Lung (tissue), 12 donors: ENCODE measurements around the gene SEMA6B. TPM values are rescaled to one million over a fixed set of nuclear protein-coding genes. Genes with fewer than 3 reads are reported as not detected.

ENCODE experiments used
- ATAC-seq: fragments of 200-7000 bp; cut with Tn5 transposase; one replicate; pipeline ENCODE4 v1.9.1; 2020; ENCODE audit warnings: moderate number of reproducible peaks; ENCODE audit not compliant: insufficient read depth, low FRiP score
- DNase-seq, 3 donors: peaks; one replicate each; pipeline ENCODE4 v3.0.0-alpha.2; 2013 to 2017
- H3K27ac ChIP-seq, 2 donors: one replicate each; pipeline ENCODE4 v1.5.1; 2013; ENCODE audit warnings: mild to moderate bottlenecking in 2 of 2, moderate library complexity in 2 of 2, control low read depth in 1 of 2, inconsistent platforms in 1 of 2, low read depth in 1 of 2, low read length in 1 of 2
- H3K27me3 ChIP-seq, 3 donors: one replicate each; pipeline ENCODE4 v1.5.1; 2013; ENCODE audit warnings: low read length in 2 of 3; ENCODE audit not compliant: control insufficient read depth in 3 of 3, insufficient read depth in 3 of 3
- H3K36me3 ChIP-seq, 4 donors: one replicate each; pipeline ENCODE4 v1.5.1; 2013; ENCODE audit warnings: low read length in 4 of 4, mild to moderate bottlenecking in 1 of 4, moderate library complexity in 1 of 4; ENCODE audit not compliant: control insufficient read depth in 4 of 4, insufficient read depth in 4 of 4
- H3K4me1 ChIP-seq, 5 donors: one replicate each; pipeline ENCODE4 v1.5.1; 2013; ENCODE audit warnings: low read length in 5 of 5, mild to moderate bottlenecking in 2 of 5, moderate library complexity in 1 of 5; ENCODE audit not compliant: control insufficient read depth in 5 of 5, insufficient read depth in 5 of 5
- H3K4me3 ChIP-seq: one replicate; pipeline ENCODE4 v1.5.1; 2013; ENCODE audit warnings: mild to moderate bottlenecking, control low read depth, moderate library complexity
- H3K9ac ChIP-seq, 2 donors: one replicate each; pipeline ENCODE4 v1.5.1; 2013; ENCODE audit warnings: low read length in 2 of 2, control low read depth in 1 of 2; ENCODE audit not compliant: insufficient read depth in 1 of 2
- H3K9me3 ChIP-seq, 4 donors: one replicate each; pipeline ENCODE4 v1.5.1; 2013; ENCODE audit warnings: low read length in 3 of 4, mild to moderate bottlenecking in 1 of 4, moderate library complexity in 1 of 4; ENCODE audit not compliant: control insufficient read depth in 4 of 4, insufficient read depth in 3 of 4
- CTCF ChIP-seq: IDR thresholded peaks from 2 replicates; pipeline ENCODE4 v1.5.1; 2012; ENCODE audit warnings: mild to moderate bottlenecking; ENCODE audit errors: control extremely low read depth, extremely low read depth
- WGBS, 2 donors: extraction: QIAGEN DNeasy Blood & Tissue Kit; methylation state at CpG; one replicate each; pipeline ENCODE4 v1.1.7; 2013; 5-methylcytosine and 5-hydroxymethylcytosine counted together
- polyA plus RNA-seq, 2 donors: library from polyadenylated mRNA; stranded (reverse); fragments of 200-250 nt; gene quantifications; one replicate each; pipeline ENCODE4 v1.2.1, GENCODE V29; 2013
- total RNA-seq, 2 donors: library from RNA; depleted of rRNA in 1 of 2; stranded (reverse); fragments of >200 nt in 1 of 2; gene quantifications; one replicate each; pipeline ENCODE4 v1.2.1, GENCODE V29; 2014 to 2021
- donor health status: control.
- donor health status: control.
- donor health status: Bipolar disorder and iron deficiency.
- donor health status: healthy.
- donor health status: DM: yes; HTN: yes; CAD: no.

The SEMA6B gene
- total and polyA plus RNA-seq, 4 donors, result 3.2 to 38.5 (median 20.1) TPM

DNA sequence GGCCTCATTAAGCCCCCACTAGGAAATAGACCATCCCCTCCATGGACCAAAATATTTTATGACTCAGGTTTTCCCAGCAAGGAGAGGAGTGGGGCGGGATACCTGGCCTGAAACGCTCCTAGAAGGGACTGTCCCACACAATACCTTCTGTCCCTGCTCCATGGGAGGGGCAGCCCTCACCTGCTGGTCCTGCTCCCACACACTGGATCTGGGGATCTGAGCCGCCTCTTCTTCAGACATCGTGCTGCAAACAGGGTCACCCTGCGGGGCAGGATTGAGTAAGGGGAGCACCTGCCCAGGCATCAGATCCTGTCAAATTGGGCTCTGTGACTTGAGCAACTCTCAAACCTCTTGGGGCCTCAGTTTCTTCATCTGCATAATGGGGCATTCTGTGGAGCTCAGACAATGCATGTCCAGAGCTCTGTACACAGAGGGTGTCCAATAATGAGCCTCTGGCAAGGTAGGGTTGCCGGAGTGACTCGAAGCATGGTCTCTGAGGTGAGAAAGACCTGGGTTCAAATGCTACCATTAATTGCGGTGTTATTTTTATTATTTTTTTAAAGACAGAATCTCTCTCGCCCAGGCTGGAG, 25.6 kb downstream of the SEMA6B start:
- H3K4me1 ChIP-seq, result peaks cover 0 to 4% (median 0%) of the 10 kb centered on the region in 5 donors
- H3K4me3 ChIP-seq, result no peak overlapping the region
- no peak overlapping the region for H3K27ac ChIP-seq
- 82% methylated on average over 9 of the region's 9 CpGs for WGBS, 2 donors
- TF ChIP-seq CTCF, result no peak
- no peaks in the 10 kb centered on the region for H3K36me3 ChIP-seq
- no peak for DNase-seq
- H3K9me3 ChIP-seq, result peaks cover 0 to 2% (median 0%) of the 10 kb centered on the region in 4 donors
- H3K27me3 ChIP-seq, result peaks cover 0 to 2% (median 0%) of the 10 kb centered on the region in 3 donors
- no peak overlapping the region for H3K9ac ChIP-seq
- no peak for ATAC-seq

GRCh38 chr19:4533334-4533733, 26.1 kb downstream of the SEMA6B start:
- Histone ChIP-seq H3K4me1 (peaks cover 0 to 4% (median 0%) of the 10 kb centered on the region in 5 donors), H3K9me3 (peaks cover 0 to 2% (median 0%) of the 10 kb centered on the region in 4 donors), H3K27me3 (peaks cover 0 to 2% (median 0%) of the 10 kb centered on the region in 3 donors), H3K9ac (no peak overlapping the region), H3K27ac (no peak overlapping the region), H3K36me3 (no peaks in the 10 kb centered on the region), H3K4me3 (no peak overlapping the region)
- DNase-seq (no peak), ATAC-seq (no peak)
- TF ChIP-seq CTCF, result no peak
- 81 to 82% methylated on average over 9 of the region's 9 CpGs for WGBS, 2 donors

GRCh38 chr19:4531562-4532165, 27.8 kb downstream of the SEMA6B start:
- H3K27me3 ChIP-seq, result peaks cover 0 to 2% (median 0%) of the 10 kb centered on the region in 3 donors
- TF ChIP-seq CTCF, result no peak
- no peak overlapping the region for H3K27ac ChIP-seq
- H3K9me3 ChIP-seq, result peaks cover 0 to 2% (median 0%) of the 10 kb centered on the region in 4 donors
- WGBS, 2 donors, result 42 to 50% methylated on average over 28 of the region's 28 CpGs
- H3K4me1 ChIP-seq, result peaks cover 0 to 4% (median 0%) of the 10 kb centered on the region in 5 donors
- H3K36me3 ChIP-seq, result no peaks in the 10 kb centered on the region
- H3K9ac ChIP-seq, result no peak overlapping the region
- ATAC-seq (no peak), DNase-seq (no peak)
- no peak overlapping the region for H3K4me3 ChIP-seq
